Natural killer cell (primary cell): ENCODE measurements around the gene FKBP7. TPM values are rescaled to one million over a fixed set of nuclear protein-coding genes. Genes with fewer than 3 reads are reported as not detected.
A peak's percentile ranks its signal among the peaks of the same experiment; 100 is the strongest.

Source experiments
- ATAC-seq, 3 donors: fragments of 150-1000 bp in 2 of 3; fragments of 200-7000 bp in 1 of 3; cut with Tn5 transposase; 1 replicate in 1 of 3; 2 replicates in 2 of 3; pipeline ENCODE4 v1.10.0; 2021; ENCODE audit warnings: mild to moderate bottlenecking in 2 of 3, moderate library complexity in 2 of 3
- DNase-seq, 2 donors: peaks; one replicate each; pipeline versions ENCODE4 v3.0.0 to v3.0.0-alpha.2; 2013 to 2021; ENCODE audit warnings: mixed read lengths in 1 of 2
- H3K27ac ChIP-seq: one replicate; pipeline ENCODE4 v1.5.1; 2013; ENCODE audit warnings: mild to moderate bottlenecking, low read length
- H3K27me3 ChIP-seq: one replicate; pipeline ENCODE4 v1.6.1; 2013; ENCODE audit warnings: low read length; ENCODE audit not compliant: control insufficient read depth, insufficient read depth
- H3K36me3 ChIP-seq: one replicate; pipeline ENCODE4 v1.6.1; 2013; ENCODE audit warnings: low read length; ENCODE audit not compliant: control insufficient read depth, insufficient read depth
- H3K4me1 ChIP-seq: one replicate; pipeline ENCODE4 v1.6.1; 2013; ENCODE audit warnings: low read length; ENCODE audit not compliant: control insufficient read depth, insufficient read depth
- H3K4me3 ChIP-seq: one replicate; pipeline ENCODE4 v1.5.1; 2013; ENCODE audit warnings: low read length
- H3K9me3 ChIP-seq: one replicate; pipeline ENCODE4 v1.6.1; 2013; ENCODE audit warnings: low read length; ENCODE audit not compliant: control insufficient read depth, insufficient read depth
- H3K27ac Mint-ChIP-seq, 2 donors: one replicate each; pipeline ENCODE4 v1.8.0; 2022; ENCODE audit warnings: mild to moderate bottlenecking in 2 of 2, mixed read lengths in 2 of 2, moderate library complexity in 1 of 2
- H3K27me3 Mint-ChIP-seq, 2 donors: one replicate each; pipeline ENCODE4 v1.8.0; 2022; ENCODE audit warnings: low read depth in 2 of 2, mixed read lengths in 2 of 2
- H3K36me3 Mint-ChIP-seq: one replicate; pipeline ENCODE4 v1.8.0; 2022; ENCODE audit warnings: mixed read lengths
- H3K4me1 Mint-ChIP-seq, 2 donors: one replicate each; pipeline ENCODE4 v1.8.0; 2022; ENCODE audit warnings: mixed read lengths in 2 of 2
- H3K4me3 Mint-ChIP-seq: one replicate; pipeline ENCODE4 v1.8.0; 2022; ENCODE audit warnings: mild to moderate bottlenecking, moderate library complexity, mixed read lengths
- H3K9me3 Mint-ChIP-seq, 2 donors: one replicate each; pipeline ENCODE4 v1.8.0; 2022; ENCODE audit warnings: mixed read lengths in 2 of 2
- CTCF ChIP-seq: fragments of 200-600 bp; IDR thresholded peaks from one replicate; pipeline ENCODE4 v1.8.0; 2022; ENCODE audit warnings: antibody characterized with exemption
- WGBS: methylation state at CpG from one replicate; pipeline ENCODE4 v1.1.7; 2013; ENCODE audit warnings: missing lambda C conversion rate; ENCODE audit not compliant: insufficient coverage; 5-methylcytosine and 5-hydroxymethylcytosine counted together
- intact Hi-C: fragments of 100-400 bp; cut with micrococcal nuclease; formaldehyde crosslinking; loops from one replicate; pipeline ENCODE4 v1.14.2; 2022
- total RNA-seq, 4 donors: library from RNA; stranded (reverse); fragments of 120-200 nt in 1 of 4; gene quantifications; one replicate each; pipeline versions ENCODE4 v1.2.3 to v1.2.4, GENCODE V29; 2013 to 2022

FKBP7 gene
- total RNA-seq, 3 donors from 2014 or later (not counting 1 experiment from before 2014, with no cell fraction given): 1.1 to 1.3 (median 1.1) TPM

GRCh38 chr2:178506101-178506500, 27.7 kb upstream of the FKBP7 start:
- H3K4me1 ChIP-seq: no peaks in the 10 kb centered on the region
- H3K9me3 ChIP-seq: no peaks in the 10 kb centered on the region
- no peak for DNase-seq
- peaks cover 18% of the 10 kb centered on the region for H3K36me3 Mint-ChIP-seq
- peak overlapping the region in 1 of 2 donors; percentile 22 for H3K27ac Mint-ChIP-seq
- no peak for TF ChIP-seq CTCF
- H3K36me3 ChIP-seq: peaks cover 53% of the 10 kb centered on the region
- no peak overlapping the region for H3K4me3 Mint-ChIP-seq
- peaks cover 0 to 5% of the 10 kb centered on the region in 2 donors for H3K4me1 Mint-ChIP-seq
- 100% methylated on average over 1 of the region's 1 CpG for WGBS
- H3K27me3 ChIP-seq: no peaks in the 10 kb centered on the region
- no peaks in the 10 kb centered on the region for H3K27me3 Mint-ChIP-seq
- intact Hi-C loops: no loop called here
- no peaks in the 10 kb centered on the region for H3K9me3 Mint-ChIP-seq
- no peak overlapping the region for H3K4me3 ChIP-seq
- H3K27ac ChIP-seq: no peak overlapping the region
- ATAC-seq: no peak

- H3K27me3 ChIP-seq: no peaks in the 10 kb centered on the region
- H3K36me3 Mint-ChIP-seq: peaks cover 26% of the 10 kb centered on the region
- no peaks in the 10 kb centered on the region for H3K9me3 ChIP-seq
- peaks cover 0 to 2% of the 10 kb centered on the region in 2 donors for H3K4me1 Mint-ChIP-seq
- H3K4me3 Mint-ChIP-seq: no peak overlapping the region
- H3K36me3 ChIP-seq: peaks cover 82% of the 10 kb centered on the region
- intact Hi-C loops: no loop called here
- no peak overlapping the region for H3K4me3 ChIP-seq
- no peak for TF ChIP-seq CTCF
- no CpG with 5 or more reads among the region's 4 CpGs for WGBS
- ATAC-seq (no peak), DNase-seq (no peak)
- H3K9me3 Mint-ChIP-seq: no peaks in the 10 kb centered on the region
- H3K27ac Mint-ChIP-seq: no peak overlapping the region
- no peaks in the 10 kb centered on the region for H3K4me1 ChIP-seq
- H3K27me3 Mint-ChIP-seq: no peaks in the 10 kb centered on the region
- no peak overlapping the region for H3K27ac ChIP-seq
These were observed 24.4 kb upstream of the FKBP7 start for GRCh38 chr2:178502751-178503150.

DNA sequence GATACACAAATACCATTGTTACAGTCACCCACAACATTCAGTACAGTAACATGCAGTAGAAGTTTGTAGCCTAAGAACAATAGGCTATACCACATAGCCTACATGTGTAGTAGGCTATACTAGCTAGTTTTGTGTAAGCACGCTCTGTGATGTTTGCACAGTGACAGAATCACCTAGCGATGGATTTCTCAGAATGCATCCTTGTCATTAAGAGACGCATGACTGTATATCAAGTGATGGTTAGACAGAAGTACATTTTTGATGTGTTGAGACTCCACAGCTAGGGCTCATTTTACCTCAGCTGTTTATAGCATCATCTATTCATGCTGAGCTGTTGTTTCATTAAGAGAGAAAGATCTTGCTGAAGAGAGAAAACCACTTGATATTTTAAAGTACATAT, 21.2 kb upstream of the FKBP7 start:
- intact Hi-C loops: no loop called here
- H3K27me3 Mint-ChIP-seq: no peaks in the 10 kb centered on the region
- H3K4me1 ChIP-seq: no peaks in the 10 kb centered on the region
- peaks cover 86% of the 10 kb centered on the region for H3K36me3 ChIP-seq
- no peaks in the 10 kb centered on the region for H3K4me1 Mint-ChIP-seq
- 94% methylated on average over 3 of the region's 3 CpGs for whole genome bisulfite sequencing
- TF ChIP-seq CTCF: no peak
- H3K9me3 ChIP-seq: no peaks in the 10 kb centered on the region
- peaks cover 38% of the 10 kb centered on the region for H3K36me3 Mint-ChIP-seq
- H3K4me3 Mint-ChIP-seq: no peak overlapping the region
- H3K27ac Mint-ChIP-seq: no peak overlapping the region
- H3K9me3 Mint-ChIP-seq: no peaks in the 10 kb centered on the region
- DNase-seq: no peak
- no peak overlapping the region for H3K4me3 ChIP-seq
- no peak overlapping the region for H3K27ac ChIP-seq
- H3K27me3 ChIP-seq: no peaks in the 10 kb centered on the region
- no peak for ATAC-seq

DNA sequence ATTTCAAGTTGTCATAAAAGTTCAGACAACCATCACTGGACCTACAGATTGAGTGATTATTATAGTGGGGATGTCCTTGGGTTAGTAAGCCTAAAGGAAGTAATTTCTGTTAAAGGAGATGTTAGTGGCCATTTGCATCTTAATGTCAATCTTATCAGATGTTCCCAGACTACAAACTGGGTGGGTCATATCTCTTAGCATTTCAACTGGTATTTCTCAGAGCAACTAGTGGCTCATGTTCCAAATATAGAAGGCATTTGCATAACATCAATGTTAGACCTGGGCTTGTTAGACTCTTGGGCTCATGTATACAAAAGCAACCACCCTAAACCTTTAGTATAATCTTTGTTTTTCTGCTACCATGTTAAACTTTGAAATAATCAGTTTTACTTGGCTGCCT, 19.7 kb upstream of the FKBP7 start:
- no peak for ATAC-seq

More for the DNA sequence above, 19.7 kb upstream of the FKBP7 start:
- Histone ChIP-seq H3K4me1 (no peaks in the 10 kb centered on the region), H3K27ac (no peak overlapping the region), H3K9me3 (no peaks in the 10 kb centered on the region), H3K4me3 (no peak overlapping the region), H3K36me3 (peaks cover 87% of the 10 kb centered on the region), H3K27me3 (no peaks in the 10 kb centered on the region)
- Mint-ChIP-seq H3K9me3 (no peaks in the 10 kb centered on the region), H3K36me3 (peaks cover 38% of the 10 kb centered on the region), H3K4me3 (no peak overlapping the region), H3K27me3 (no peaks in the 10 kb centered on the region), H3K27ac (no peak overlapping the region), H3K4me1 (no peaks in the 10 kb centered on the region)
- no peak for TF ChIP-seq CTCF
- no peak for DNase-seq
- intact Hi-C loops: no loop called here
